ENCODE results near the gene ZDHHC22. TPM values are rescaled to one million over a fixed set of nuclear protein-coding genes. Genes with fewer than 3 reads are reported as not detected.

Gene ZDHHC22
- total RNA-seq, 1 donor from 2014 or later = under 0.01 TPM

DNA sequence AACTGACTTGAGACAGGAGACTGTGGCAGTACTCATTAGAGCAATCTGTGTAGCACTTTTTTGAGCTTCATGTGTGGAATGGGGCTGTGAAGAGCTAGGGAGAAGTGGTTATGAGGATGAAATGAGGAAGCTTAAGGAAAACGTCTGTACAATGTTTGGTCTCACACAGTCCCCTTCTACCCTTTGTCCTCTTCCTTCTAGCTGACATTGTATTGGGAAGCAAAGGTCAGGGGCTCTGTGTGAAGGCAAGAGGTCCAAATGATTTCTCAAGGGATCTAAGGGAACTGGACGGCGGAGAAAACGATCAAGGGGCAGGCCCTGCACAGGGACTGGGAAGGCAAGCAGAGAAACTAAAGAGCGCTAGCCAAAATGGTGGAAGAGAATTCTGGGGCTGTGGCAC lies 56.6 kb downstream of the ZDHHC22 start:
- no peak for DNase-seq (ENCODE audit: low read depth, low spot score)

DNA sequence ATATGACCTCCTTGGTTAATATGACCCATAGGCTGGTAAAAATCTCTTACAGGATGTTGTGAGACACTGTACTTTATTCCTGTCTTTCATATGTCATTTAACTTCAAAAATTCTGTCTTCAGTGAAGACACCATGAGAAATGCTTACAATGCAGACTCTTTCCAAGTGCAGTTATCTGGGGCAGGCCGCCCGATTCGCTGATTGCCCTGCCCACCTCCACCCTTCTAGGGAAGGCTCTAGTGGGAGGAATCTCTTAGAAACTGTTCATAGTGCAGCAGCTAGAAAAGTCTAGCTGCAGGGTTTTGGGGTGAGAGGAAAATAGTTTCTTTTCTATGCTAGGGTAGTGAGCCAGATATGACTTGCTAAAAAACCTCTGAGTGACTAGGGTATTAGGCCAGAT lies 58.5 kb downstream of the ZDHHC22 start:
- DNase-seq (ENCODE audit: low read depth, low spot score) = no peak

DNA sequence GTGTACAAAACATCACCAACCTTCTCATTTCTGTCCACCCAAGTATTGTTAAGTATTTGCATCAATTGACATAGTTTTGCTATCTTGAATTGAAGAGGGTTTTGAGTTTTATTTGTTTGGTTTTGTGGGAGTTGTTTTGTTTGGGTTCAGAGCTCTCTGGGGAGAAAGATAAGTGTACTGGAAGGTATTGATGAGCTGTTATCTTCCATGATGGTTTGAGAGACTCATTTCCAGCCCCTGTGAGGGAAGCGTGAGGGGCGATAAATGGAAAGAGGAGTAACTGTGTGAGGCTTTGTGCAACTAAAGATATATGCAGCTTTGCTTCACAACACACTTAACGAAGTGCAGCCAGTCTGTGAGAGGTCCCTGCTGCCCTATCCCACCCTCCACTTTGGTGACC lies 59.2 kb downstream of the ZDHHC22 start:
- no peak for DNase-seq (ENCODE audit: low read depth, low spot score)

Other genes starting within 250 kb of the ZDHHC22 start
- gene IRF2BPL, start 113.1 kb downstream of the ZDHHC22 start, total RNA-seq = 16.4 and 18.7 TPM in 2 replicates
- gene CIPC, start 43.5 kb downstream of the ZDHHC22 start, total RNA-seq = 15.0 and 15.9 TPM in 2 replicates
- gene TMEM63C, start 40.0 kb upstream of the ZDHHC22 start, total RNA-seq = not detected in 2 replicates
- gene NGB, start 129.4 kb upstream of the ZDHHC22 start, total RNA-seq = not detected in 2 replicates
- gene POMT2, start 179.1 kb upstream of the ZDHHC22 start, total RNA-seq = 8.6 and 14.4 TPM in 2 replicates
- 6.9 and 20.4 TPM in 2 replicates for gene GSTZ1, start 179.2 kb upstream of the ZDHHC22 start, total RNA-seq
- 13.3 and 18.8 TPM in 2 replicates for gene TMED8, start 235.3 kb upstream of the ZDHHC22 start, total RNA-seq
- gene SAMD15, start 235.6 kb upstream of the ZDHHC22 start, total RNA-seq = 1.8 TPM in 2 replicates